H9 (cell line): ENCODE results near the gene SREBF2. TPM values are rescaled to one million over a fixed set of nuclear protein-coding genes. Genes with fewer than 3 reads are reported as not detected.

Experiments used
- DNase-seq: peaks from one replicate; pipeline ENCODE4 v3.0.0-alpha.2; 2017
- H2AFZ ChIP-seq: one replicate; pipeline ENCODE4 v1.6.1; 2013; ENCODE audit warnings: mild to moderate bottlenecking, low read length, control low read depth, moderate library complexity
- H2AK5ac ChIP-seq: 2 replicates; pipeline ENCODE4 v1.6.1; 2013; ENCODE audit warnings: low read length, control low read depth, mixed read lengths; ENCODE audit not compliant: insufficient read length
- H2BK120ac ChIP-seq: one replicate; pipeline ENCODE4 v1.6.1; 2013; ENCODE audit warnings: low read depth, mild to moderate bottlenecking, low read length, control low read depth, inconsistent platforms; ENCODE audit not compliant: poor library complexity, severe bottlenecking
- H2BK12ac ChIP-seq: 2 replicates; pipeline ENCODE4 v1.6.1; 2013; ENCODE audit warnings: low read length, control low read depth, mixed read lengths, low read depth; ENCODE audit not compliant: insufficient read length
- H2BK15ac ChIP-seq: 2 replicates; pipeline ENCODE4 v1.6.1; 2013; ENCODE audit warnings: low read depth, low read length, control low read depth
- H2BK20ac ChIP-seq: one replicate; pipeline ENCODE4 v1.6.1; 2013; ENCODE audit warnings: low read depth, mild to moderate bottlenecking, low read length, control low read depth, inconsistent platforms; ENCODE audit not compliant: poor library complexity, severe bottlenecking
- H2BK5ac ChIP-seq: 2 replicates; pipeline ENCODE4 v1.6.1; 2013; ENCODE audit warnings: low read length, control low read depth, mixed read lengths; ENCODE audit not compliant: insufficient read length
- H3K14ac ChIP-seq: 2 replicates; pipeline ENCODE4 v1.6.1; 2013; ENCODE audit warnings: low read length, control low read depth; ENCODE audit not compliant: insufficient read depth
- H3K18ac ChIP-seq: 2 replicates; pipeline ENCODE4 v1.6.1; 2013; ENCODE audit warnings: low read depth, mild to moderate bottlenecking, mixed read lengths, low read length, control low read depth; ENCODE audit not compliant: insufficient read length
- H3K23ac ChIP-seq: 2 replicates; pipeline ENCODE4 v1.6.1; 2013; ENCODE audit warnings: low read length, control low read depth, mixed read lengths, low read depth; ENCODE audit not compliant: insufficient read length
- H3K23me2 ChIP-seq: 2 replicates; pipeline ENCODE4 v1.6.1; 2013; ENCODE audit warnings: low read depth, mild to moderate bottlenecking, mixed read lengths, low read length, control low read depth; ENCODE audit not compliant: insufficient read length, poor library complexity, severe bottlenecking
- H3K27ac ChIP-seq: 2 replicates; pipeline ENCODE4 v1.5.1; 2013; ENCODE audit warnings: low read length, control low read depth, mixed read lengths, low read depth; ENCODE audit not compliant: insufficient read length
- H3K27me3 ChIP-seq: 2 replicates; pipeline ENCODE4 v1.6.1; 2013; ENCODE audit warnings: low read length, control low read depth, inconsistent platforms; ENCODE audit not compliant: insufficient read depth
- H3K4ac ChIP-seq: 2 replicates; pipeline ENCODE4 v1.6.1; 2013; ENCODE audit warnings: low read depth, mild to moderate bottlenecking, control low read depth, inconsistent platforms, low read length, moderate library complexity
- H3K4me1 ChIP-seq: 2 replicates; pipeline ENCODE4 v1.6.1; 2013; ENCODE audit warnings: low read length, control low read depth, inconsistent platforms; ENCODE audit not compliant: insufficient read depth
- H3K4me2 ChIP-seq: 2 replicates; pipeline ENCODE4 v1.6.1; 2013; ENCODE audit warnings: low read length, control low read depth, mixed read lengths; ENCODE audit not compliant: insufficient read length, insufficient read depth
- H3K56ac ChIP-seq: 2 replicates; pipeline ENCODE4 v1.6.1; 2013; ENCODE audit warnings: low read depth, mild to moderate bottlenecking, mixed read lengths, low read length, control low read depth; ENCODE audit not compliant: insufficient read length
- H3K79me1 ChIP-seq: 2 replicates; pipeline ENCODE4 v1.6.1; 2013; ENCODE audit warnings: low read depth, mild to moderate bottlenecking, moderate library complexity, low read length, control low read depth, inconsistent platforms; ENCODE audit not compliant: insufficient read depth, poor library complexity, severe bottlenecking
- H3K79me2 ChIP-seq: 2 replicates; pipeline ENCODE4 v1.6.1; 2013; ENCODE audit warnings: low read length, control low read depth, inconsistent platforms; ENCODE audit not compliant: insufficient read depth
- H3K9ac ChIP-seq: 2 replicates; pipeline ENCODE4 v1.6.1; 2013; ENCODE audit warnings: low read length, control low read depth, mixed read lengths; ENCODE audit not compliant: insufficient read length; ENCODE audit errors: extremely low read depth
- H3K9me3 ChIP-seq: one replicate; pipeline ENCODE4 v1.6.1; 2013; ENCODE audit warnings: low read depth, low read length, inconsistent platforms; ENCODE audit not compliant: control insufficient read depth
- H3T11ph ChIP-seq: one replicate; pipeline ENCODE4 v1.6.1; 2013; ENCODE audit warnings: mild to moderate bottlenecking, low read length, control low read depth, inconsistent platforms
- H4K20me1 ChIP-seq: one replicate; pipeline ENCODE4 v1.6.1; 2013; ENCODE audit not compliant: control insufficient read depth, insufficient read length, insufficient read depth
- H4K5ac ChIP-seq: 2 replicates; pipeline ENCODE4 v1.6.1; 2013; ENCODE audit warnings: low read depth, mild to moderate bottlenecking, mixed read lengths, low read length, control low read depth; ENCODE audit not compliant: insufficient read length
- H4K8ac ChIP-seq: replicated peaks from 2 replicates; pipeline ENCODE4 v1.6.1; 2013; ENCODE audit warnings: low read length, control low read depth, mixed read lengths, low read depth; ENCODE audit not compliant: insufficient read length
- H4K91ac ChIP-seq: 2 replicates; pipeline ENCODE4 v1.6.1; 2013; ENCODE audit warnings: low read depth, mild to moderate bottlenecking, moderate library complexity, mixed read lengths, low read length, control low read depth; ENCODE audit not compliant: insufficient read length
- H3K27ac Mint-ChIP-seq, 3 experiments: 2 replicates in 2 of 3; 3 replicates in 1 of 3; pipeline ENCODE4 v1.8.0; 2020 to 2021; ENCODE audit warnings: mixed read lengths in 3 of 3, mild to moderate bottlenecking in 1 of 3, moderate library complexity in 1 of 3
- H3K27me3 Mint-ChIP-seq: 2 replicates; pipeline ENCODE4 v1.8.0; 2021; ENCODE audit warnings: low read depth, mild to moderate bottlenecking, moderate library complexity, mixed read lengths
- H3K36me3 Mint-ChIP-seq, 3 experiments: 2 replicates in 2 of 3; 3 replicates in 1 of 3; pipeline ENCODE4 v1.8.0; 2020 to 2021; ENCODE audit warnings: low read depth in 3 of 3, mixed read lengths in 3 of 3; ENCODE audit not compliant: insufficient read depth in 1 of 3
- H3K4me1 Mint-ChIP-seq, 2 experiments: 2 replicates each; pipeline ENCODE4 v1.8.0; 2020; ENCODE audit warnings: mixed read lengths in 2 of 2
- H3K4me3 Mint-ChIP-seq, 2 experiments: 2 replicates in 1 of 2; 3 replicates in 1 of 2; pipeline ENCODE4 v1.8.0; 2020 to 2021; ENCODE audit warnings: mild to moderate bottlenecking in 2 of 2, mixed read lengths in 2 of 2, moderate library complexity in 1 of 2
- H3K9me3 Mint-ChIP-seq, 2 experiments: 2 replicates in 1 of 2; 3 replicates in 1 of 2; pipeline ENCODE4 v1.8.0; 2020; ENCODE audit warnings: mild to moderate bottlenecking in 2 of 2, mixed read lengths in 2 of 2, moderate library complexity in 1 of 2
- CTCF ChIP-seq: fragments of 200-600 bp; sonication (generic); conservative IDR thresholded peaks from 3 replicates; pipeline ENCODE4 v1.8.0; 2021; ENCODE audit warnings: antibody characterized with exemption, mild to moderate bottlenecking
- WGBS: extraction: QIAGEN DNeasy Blood & Tissue Kit; methylation state at CpG from one replicate; pipeline ENCODE4 v1.1.7; 2013; ENCODE audit warnings: missing lambda C conversion rate, low lambda C conversion rate, mixed read lengths; ENCODE audit not compliant: insufficient read length; ENCODE audit errors: extremely low coverage; 5-methylcytosine and 5-hydroxymethylcytosine counted together
- total RNA-seq: library from RNA; stranded (reverse); gene quantifications from 2 replicates; pipeline ENCODE4 v1.2.1, GENCODE V29; 2021

Gene SREBF2
- total RNA-seq, 1 experiment from 2014 or later, result 146 TPM

GRCh38 chr22:41914611-41915034 lies 81.7 kb downstream of the SREBF2 start:
- H3K4me1 ChIP-seq, result peaks cover 2% of the 10 kb centered on the region; the same call in 1 of the 2 replicates
- H3K4me2 ChIP-seq, result no peak overlapping the region
- H3K23me2 ChIP-seq, result peaks cover 11% of the 10 kb centered on the region
- no peak overlapping the region for H3K14ac ChIP-seq
- peaks cover 62% of the 10 kb centered on the region for H3K27me3 ChIP-seq
- no peak overlapping the region for H3K4ac ChIP-seq
- H3K79me1 ChIP-seq, result no peaks in the 10 kb centered on the region
- no peak overlapping the region for H2AFZ ChIP-seq
- WGBS, result no CpG with 5 or more reads among the region's 67 CpGs
- no peak overlapping the region for H2BK12ac ChIP-seq
- H2BK120ac ChIP-seq, result no peak overlapping the region
- H3K79me2 ChIP-seq, result no peaks in the 10 kb centered on the region
- H4K5ac ChIP-seq, result no peak overlapping the region
- no peak overlapping the region for H3T11ph ChIP-seq
- H2BK20ac ChIP-seq, result no peak overlapping the region
- no peak overlapping the region for H3K23ac ChIP-seq
- H4K20me1 ChIP-seq, result peaks cover 2% of the 10 kb centered on the region
- no peak overlapping the region for H3K18ac ChIP-seq
- Mint-ChIP-seq H3K4me3 (no peak overlapping the region), H3K27me3 (peaks cover 87% of the 10 kb centered on the region), H3K4me1 (peaks cover 7 to 24% of the 10 kb centered on the region in 2 experiments; a peak in 3 of 4 replicates), H3K9me3 (no peaks in the 10 kb centered on the region; a peak in 2 of 5 replicates), H3K27ac (no peak overlapping the region), H3K36me3 (no peaks in the 10 kb centered on the region; a peak in 2 of 7 replicates)
- no peak overlapping the region for H4K91ac ChIP-seq
- TF ChIP-seq CTCF, result no peak
- no peak overlapping the region for H3K56ac ChIP-seq
- H3K9me3 ChIP-seq, result no peaks in the 10 kb centered on the region
- H2AK5ac ChIP-seq, result no peak overlapping the region
- H4K8ac ChIP-seq, result no peak overlapping the region
- no peak for DNase-seq
- H2BK5ac ChIP-seq, result no peak overlapping the region
- no peak overlapping the region for H3K27ac ChIP-seq
- no peak overlapping the region for H2BK15ac ChIP-seq
- no peak overlapping the region for H3K9ac ChIP-seq
